Hematopoietic multipotent progenitor cell treated with erythropoietin and hydrocortisone succinate and interleukin-3 and kit ligand, for 8 days (in vitro differentiated cells): Measurements from ENCODE around the gene KSR2.
A peak's percentile ranks its signal among the peaks of the same experiment; 100 is the strongest.

Experiments used
- DNase-seq: peaks from one replicate; pipeline ENCODE4 v3.0.0-alpha.2; 2015

KSR2 gene

GRCh38 chr12:117854339-117855012 is 114.3 kb downstream of the KSR2 start:
- peak; percentile 62 for DNase-seq

GRCh38 chr12:117853600-117853999 is 115.2 kb downstream of the KSR2 start:
- DNase-seq, result no peak

GRCh38 chr12:117850048-117850447 is 118.7 kb downstream of the KSR2 start:
- DNase-seq, result peak; percentile 44

GRCh38 chr12:117847371-117847770 is 121.4 kb downstream of the KSR2 start:
- no peak for DNase-seq

DNA sequence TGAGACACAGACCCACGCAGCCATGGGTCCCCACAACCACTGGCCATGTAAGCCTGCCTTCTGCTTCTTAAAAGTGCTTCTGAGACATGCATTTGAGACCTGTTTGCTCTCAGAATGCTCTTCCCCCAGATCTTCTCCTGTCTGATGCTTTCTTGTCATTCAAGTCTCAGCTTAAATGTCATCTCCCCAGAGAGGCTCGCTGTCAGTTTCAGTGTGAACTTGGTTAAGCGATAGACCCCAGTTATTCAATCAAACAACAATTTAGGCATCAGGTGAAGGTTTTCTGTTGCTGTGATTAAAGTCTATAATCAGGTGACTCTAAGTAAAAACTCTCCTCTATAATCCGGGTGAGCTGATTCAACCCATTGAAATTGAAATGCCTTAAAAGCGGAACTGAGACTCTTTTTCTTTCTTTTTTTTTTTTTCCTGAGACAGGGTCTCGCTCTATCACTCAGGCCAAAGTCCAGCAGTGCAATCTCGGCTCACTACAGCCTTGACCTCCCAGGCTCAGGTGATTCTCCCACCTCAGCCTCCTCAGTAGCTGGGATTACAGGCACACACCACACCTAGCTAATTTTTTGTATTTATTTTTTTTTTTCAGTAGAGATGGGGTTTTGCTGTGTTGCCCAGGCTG is 123.4 kb downstream of the KSR2 start:
- DNase-seq, result no peak

GRCh38 chr12:117844114-117844830 is 124.5 kb downstream of the KSR2 start:
- DNase-seq, result no peak

GRCh38 chr12:117842630-117843029 is 126.2 kb downstream of the KSR2 start:
- DNase-seq, result no peak

DNA sequence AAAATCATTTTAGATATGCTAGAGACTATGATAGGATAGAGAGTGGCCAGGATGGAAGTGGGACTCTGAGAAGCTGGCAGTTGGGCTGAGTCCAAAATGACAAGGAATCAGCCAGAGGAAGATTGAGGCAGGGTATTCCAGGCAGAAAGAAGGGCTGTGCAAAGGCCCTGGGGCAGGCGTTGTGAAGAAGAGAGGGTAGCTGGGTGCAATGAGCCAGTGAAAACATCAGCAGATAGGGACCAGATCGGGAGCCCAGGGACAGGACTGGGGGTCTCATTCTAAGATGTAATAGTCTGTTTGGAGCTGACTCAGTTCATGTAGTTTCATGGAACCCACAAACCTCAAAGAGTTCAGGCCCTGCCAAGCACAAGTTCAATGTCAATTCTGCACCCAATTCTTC is 126.6 kb downstream of the KSR2 start:
- no peak for DNase-seq

DNA sequence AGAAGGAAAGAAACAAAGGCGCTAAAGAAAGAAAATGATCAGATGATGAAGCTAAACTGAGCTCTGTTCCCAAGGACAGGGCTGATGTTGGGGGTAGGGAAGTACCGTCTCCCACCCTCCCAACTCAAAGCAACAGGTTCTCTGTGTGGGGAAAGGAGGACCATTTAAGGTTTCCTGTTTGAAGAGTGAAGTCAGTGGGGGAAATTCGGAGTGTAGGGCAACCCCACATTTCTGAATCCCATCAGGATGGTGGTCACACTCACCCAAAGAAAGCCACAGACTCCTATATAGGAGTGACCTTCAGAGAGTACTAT is 131.1 kb downstream of the KSR2 start:
- no peak for DNase-seq

GRCh38 chr12:117836999-117837736 is 131.6 kb downstream of the KSR2 start:
- DNase-seq, result peak; percentile 65

DNA sequence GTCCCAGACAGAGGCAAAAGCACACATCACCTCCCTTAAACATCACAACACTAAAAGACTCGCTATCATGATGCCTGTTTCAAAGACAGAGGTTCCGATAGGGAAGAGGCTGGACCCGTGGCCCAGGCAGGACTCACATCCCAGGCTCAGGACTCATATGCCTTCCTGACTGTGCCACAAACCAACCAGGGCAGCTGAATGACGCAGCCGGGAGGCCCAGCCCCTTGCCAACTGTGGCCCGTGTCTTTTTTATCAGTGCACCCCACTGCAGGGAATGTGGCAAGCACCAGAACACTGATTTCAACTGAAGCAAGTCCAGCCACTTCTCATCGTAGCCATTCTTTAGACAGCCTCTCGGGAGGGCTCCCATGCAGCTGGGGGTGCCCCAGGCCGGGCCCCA is 132.3 kb downstream of the KSR2 start:
- DNase-seq, result no peak

DNA sequence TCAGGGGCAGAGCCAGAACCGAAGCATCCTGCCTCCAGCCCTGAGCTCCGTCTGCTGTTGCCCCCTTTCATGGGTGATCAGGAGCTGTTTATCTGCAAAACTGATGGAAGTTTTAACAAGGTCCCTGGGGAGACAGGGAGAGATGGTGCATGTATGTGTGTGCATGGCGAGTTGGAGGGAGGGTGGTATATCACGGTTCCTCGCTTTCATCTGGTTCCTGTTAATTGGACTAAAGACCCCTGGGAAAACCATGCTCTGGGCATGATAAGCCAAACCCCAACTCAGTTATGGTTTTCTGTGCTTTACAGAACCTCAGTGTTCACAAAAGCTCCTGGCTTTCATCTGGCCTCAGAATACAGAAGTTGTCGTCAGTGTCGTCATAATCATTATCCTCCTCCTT is 133.6 kb downstream of the KSR2 start:
- DNase-seq, result no peak

DNA sequence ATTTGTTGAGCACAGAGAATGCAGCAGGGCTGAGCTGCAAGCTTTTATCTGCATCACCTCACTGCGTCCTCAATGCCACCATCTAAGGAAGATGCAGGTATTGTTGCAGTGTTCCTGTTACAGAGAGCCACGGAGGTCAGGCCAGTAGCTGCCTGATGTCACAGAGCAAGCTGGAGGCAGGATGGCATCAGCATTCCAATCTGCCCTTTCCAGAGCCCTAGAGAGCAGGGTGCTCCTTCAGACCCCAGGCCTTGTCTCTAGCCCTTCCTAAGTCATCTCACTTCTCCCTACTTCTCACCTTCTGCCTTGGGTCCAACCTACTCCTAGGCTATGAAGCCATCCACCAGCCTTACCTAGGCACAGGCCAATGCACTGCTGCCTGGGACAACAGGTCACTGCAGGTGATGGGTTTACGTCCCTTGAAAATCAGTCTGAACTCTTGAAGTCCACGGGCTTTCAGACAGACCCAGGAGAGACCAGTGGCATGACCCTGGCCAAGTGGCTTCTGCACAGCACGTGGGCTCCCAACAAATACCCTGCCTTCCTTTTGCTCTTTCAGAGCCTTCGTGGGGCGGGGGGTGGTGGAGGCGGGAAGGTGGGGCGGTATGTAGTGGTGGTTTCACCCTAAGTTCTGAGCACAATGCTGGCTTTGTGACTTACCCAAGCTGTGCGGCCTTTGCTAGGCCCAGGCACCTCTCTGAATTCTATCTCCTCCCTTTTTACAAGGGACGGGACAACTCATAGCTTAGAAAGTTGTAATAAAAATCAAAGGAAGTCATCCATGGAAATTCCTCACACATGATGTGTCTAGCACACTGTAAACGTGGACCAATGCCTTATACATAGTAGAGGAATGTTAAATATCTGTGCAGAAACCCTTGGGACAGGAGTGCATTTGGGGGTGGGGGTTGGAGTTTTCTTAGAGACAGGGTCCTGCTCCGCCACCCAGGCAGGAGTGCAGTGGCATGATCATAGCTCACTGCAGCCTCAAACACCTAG is 136.0 kb downstream of the KSR2 start:
- DNase-seq, result no peak

DNA sequence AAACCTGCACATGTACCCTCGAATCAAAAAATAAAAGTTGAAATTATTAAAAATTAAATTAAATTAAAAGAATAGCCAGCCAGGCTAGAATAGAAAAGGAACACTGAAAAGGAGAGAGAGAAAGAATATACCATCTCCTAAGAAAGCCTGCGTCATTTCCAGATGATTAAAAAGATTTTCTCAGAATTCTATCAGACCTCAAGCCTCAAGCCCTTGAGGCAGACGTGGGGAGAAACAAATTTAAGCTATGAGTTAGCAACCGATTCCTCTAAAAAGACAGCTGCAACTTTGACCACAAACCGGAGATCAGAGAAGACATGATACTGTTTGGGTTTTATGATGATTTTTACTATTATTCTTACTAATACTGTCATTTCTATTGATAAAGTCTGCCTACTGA is 138.3 kb downstream of the KSR2 start:
- no peak for DNase-seq

DNA sequence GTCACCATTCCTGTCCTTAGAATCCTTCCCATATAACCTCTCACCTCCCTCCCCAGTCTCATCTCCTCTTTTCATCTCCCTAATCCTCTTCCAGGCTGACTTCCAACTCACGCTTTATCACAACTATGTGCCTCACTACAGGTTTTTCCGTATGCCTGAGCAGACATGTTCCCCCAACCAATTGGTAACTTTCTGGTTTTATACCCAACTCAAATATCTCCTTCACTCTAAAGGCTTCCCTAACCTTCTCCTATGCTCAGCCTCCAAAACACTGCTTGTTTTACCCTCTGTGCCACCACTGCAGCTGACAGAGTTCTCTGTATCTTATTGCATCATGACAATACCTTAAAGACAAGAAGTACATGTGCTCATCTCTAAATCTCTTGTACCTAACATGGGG is 139.7 kb downstream of the KSR2 start:
- no peak for DNase-seq

DNA sequence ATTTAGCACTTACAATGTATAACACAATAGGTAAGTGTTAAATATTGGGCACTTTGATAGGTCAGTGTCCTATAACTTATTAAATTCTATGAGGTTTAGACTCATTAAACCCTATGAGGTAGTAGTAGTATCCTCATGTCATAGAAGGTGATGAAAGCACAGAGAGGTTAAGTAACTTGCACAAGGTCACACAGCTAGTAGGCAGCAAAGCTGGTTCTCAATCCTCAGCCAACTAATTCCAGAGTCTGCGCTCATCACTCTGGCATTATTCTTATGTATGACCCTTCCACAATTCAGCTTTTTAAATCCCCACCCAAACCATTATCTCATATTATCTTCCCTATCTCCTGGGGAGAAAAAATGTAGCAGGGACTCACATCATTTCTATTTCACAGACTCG is 141.1 kb downstream of the KSR2 start:
- no peak for DNase-seq

GRCh38 chr12:117825827-117826226 is 143.0 kb downstream of the KSR2 start:
- DNase-seq, result no peak

DNA sequence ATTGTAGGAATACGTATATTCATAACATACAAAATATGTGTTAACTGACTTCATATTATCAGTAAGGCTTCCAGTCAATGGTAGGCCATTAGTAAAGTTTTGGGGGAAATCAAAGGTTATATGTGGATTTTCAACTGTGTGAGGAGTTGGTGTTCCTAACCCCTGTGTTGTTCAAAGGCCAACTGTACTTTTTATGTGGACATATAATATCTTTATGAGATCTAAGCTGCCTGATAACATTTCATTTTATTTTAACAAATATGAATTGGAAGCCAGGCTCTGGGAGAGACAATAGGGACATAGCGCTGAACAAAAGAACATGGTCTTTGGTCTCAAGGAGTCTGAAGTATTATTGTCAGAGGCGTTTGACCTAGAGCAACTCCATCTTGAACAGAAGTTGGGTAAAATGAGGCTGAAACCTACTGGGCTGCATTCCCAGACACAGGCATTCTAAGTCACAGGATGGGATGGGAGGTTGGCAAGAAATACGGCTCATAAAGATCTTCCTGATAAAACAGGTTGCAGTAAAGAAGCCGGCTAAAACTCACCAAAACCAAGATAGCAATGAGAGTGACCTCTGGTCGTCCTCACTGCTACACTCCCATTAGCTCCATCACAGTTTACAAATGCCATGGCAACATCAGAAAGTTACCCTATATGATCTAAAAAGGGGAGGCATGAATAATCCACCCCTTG is 147.2 kb downstream of the KSR2 start:
- DNase-seq, result no peak

- no peak for DNase-seq
Measured at GRCh38 chr12:117820216-117820907, 148.4 kb downstream of the KSR2 start.

DNA sequence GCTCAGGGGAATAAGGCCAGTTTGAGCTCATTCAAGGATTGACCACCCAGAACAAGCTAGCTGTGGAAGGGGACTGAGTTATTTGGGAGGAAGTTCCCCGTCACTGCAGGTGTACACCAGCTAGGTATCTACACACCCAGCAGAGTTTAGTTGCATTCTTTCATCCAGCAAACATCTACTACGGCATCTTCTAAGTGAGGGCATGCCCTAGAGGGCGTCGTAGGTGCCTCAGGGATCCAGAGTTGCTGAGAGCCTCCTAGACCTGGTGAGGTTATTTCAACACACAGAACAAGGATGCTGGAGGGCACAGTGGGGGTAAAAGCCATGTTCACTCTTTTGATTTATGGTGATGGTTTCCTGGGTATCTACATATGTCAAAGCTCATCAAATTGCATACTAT is 149.6 kb downstream of the KSR2 start:
- no peak for DNase-seq

DNA sequence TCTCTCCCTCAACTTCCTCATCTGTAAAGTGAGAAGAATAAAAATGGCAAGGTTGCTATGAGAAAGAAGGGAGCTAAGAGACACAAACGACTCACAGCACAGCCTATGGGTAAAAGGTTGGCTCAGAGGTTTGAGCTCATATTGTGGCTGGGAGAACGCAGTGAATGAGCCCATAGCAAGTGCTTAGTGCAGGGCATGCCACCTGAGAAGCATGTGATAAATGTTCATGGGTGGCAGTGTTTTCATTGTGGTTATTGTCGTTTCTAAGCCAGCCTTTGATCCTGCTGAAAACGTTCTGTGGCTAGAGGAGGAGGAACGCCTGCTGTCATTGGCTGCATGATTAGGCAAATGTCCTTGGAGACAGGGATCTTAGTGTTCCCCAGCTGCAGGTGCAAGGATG is 150.4 kb downstream of the KSR2 start:
- no peak for DNase-seq
